GM12874 (cell line): Measurements from ENCODE around the gene KLHDC2.
A peak's percentile ranks its signal among the peaks of the same experiment; 100 is the strongest.

Experiments
- CTCF ChIP-seq: IDR thresholded peaks from 2 replicates; pipeline ENCODE4 v1.5.1; 2011; ENCODE audit warnings: low read depth, mild to moderate bottlenecking, control low read depth, low read length, moderate library complexity; ENCODE audit not compliant: insufficient read depth

The KLHDC2 gene, protein sequence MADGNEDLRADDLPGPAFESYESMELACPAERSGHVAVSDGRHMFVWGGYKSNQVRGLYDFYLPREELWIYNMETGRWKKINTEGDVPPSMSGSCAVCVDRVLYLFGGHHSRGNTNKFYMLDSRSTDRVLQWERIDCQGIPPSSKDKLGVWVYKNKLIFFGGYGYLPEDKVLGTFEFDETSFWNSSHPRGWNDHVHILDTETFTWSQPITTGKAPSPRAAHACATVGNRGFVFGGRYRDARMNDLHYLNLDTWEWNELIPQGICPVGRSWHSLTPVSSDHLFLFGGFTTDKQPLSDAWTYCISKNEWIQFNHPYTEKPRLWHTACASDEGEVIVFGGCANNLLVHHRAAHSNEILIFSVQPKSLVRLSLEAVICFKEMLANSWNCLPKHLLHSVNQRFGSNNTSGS

GRCh38 chr14:49767571-49768300, at the start of gene KLHDC2:
KLHDC2 (plus strand) TSS chr14:49768153; CDS start chr14:49768469, 316 bp downstream.
- TF ChIP-seq CTCF: peak; percentile 32; the same call in 1 of the 2 replicates

DNA sequence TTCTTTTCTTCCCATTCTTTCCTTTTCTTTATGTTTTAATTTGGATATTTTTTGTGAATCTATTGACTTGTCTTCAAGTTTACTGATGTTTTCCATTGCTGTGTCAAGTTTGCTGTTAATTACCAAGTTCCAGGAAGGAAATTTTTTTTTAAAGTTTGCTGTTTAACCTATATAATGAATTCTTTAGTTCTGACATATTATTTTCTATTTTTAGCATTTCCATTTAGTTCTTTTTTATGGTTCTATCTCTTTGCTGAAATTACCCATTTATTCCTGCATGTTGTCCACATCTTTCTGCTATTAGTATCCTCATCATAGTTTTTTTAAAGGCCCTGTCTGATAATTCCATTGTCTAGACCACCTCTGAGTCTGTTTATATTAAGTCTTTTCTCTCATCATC, 47.2 kb upstream of the KLHDC2 start:
- TF ChIP-seq CTCF: no peak

DNA sequence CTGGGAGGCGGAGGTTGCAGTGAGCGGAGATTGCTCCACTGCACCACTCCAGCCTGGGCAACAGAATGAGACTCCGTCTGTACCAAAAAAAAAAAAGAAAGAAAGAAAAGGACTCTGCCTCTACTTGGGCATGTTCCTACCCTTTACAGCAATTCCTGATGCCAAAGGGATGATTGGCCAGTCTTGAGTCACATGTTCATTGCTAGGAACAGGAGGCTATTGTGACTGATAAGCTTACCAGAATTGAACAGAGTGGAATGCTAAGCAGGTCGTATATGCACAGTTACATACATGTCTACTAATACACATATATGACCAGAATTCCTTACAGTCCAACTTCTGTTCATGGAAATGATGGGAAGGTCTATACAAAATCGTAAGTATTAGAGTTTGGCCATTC, 40.8 kb upstream of the KLHDC2 start:
- no peak for TF ChIP-seq CTCF

DNA sequence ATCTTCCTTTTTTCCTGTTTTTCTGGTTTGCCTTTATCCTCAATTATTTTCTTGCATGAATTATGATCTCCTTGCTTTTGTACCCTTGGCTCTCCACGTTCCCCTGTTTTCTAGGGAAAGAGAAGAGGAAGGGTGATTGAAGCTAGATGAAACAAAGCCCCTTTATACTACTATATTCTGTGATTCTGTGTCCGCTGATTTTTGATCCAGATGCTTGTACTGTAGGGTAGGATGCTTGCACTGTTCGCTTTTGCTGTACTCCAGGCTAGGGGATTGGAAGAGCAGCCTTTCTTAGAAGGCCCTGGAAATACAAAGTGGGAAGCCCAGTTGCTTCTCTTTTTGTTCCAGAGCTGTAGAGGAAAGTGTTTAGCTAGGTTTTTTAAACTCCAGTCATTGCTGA, 35.1 kb upstream of the KLHDC2 start:
- no peak for TF ChIP-seq CTCF

DNA sequence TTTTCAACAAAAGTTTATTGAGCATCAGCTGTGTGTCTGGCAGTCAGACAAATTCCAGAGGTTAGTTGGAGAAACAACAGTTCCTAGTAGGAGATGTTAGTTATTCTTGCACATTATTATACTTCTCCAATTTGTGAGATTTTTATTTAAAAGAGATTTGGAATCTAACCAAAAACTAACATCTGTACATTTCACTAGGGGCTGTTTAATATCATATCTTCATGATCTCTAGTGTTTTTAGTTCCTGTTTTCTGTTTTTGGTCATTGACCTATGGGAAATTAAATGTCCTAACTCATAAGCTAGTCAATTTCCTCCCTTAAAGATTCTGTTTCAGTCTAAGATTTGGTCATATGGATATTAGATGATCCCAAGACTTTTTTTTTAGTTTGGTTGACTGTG, 34.1 kb upstream of the KLHDC2 start:
- TF ChIP-seq CTCF: no peak

DNA sequence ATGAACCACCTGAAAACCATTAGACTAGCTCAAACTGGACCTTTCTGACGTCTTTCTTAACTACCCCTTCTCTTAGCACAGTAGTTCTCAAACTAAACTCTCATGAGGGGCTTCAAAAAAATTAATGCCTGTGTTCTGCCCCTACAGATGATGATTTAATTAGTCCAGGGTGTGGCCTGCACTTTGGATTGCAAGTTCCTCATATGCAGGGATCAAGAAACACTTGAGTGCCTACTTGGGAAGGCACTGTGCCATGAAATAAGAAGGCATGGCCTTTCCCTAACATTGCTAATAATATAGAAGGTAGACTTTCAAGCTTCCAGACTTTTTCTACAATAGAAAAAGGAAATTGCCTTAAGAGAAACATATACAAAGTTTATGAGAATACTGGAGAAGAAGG, 22.8 kb upstream of the KLHDC2 start:
- no peak for TF ChIP-seq CTCF

DNA sequence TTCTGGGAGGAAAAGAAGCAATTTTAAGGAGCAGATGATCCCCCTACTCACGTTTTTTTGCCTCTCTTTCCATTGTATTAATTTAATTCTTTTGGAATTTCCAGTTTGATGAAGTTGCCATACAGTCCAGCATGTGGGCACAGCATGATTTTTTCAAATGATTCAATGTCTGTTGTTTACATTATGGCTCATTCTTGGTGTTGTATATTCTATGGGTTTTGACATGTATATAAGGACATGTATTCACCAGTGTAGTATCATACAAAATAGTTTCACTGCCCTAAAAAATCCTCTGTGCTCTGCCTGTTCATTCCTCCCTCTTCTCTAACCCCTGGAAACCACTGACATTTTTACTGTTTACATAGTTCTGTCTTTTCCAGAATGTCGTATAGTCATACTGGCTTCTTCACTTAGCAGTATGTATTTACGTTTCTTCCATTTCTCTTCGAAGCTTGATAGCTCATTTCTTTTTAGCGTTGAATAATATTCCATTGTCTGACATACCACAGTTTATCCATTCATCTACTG, 13.3 kb upstream of the KLHDC2 start:
- TF ChIP-seq CTCF: no peak
